ENCODE measurements around the gene HHATL. TPM values are rescaled to one million over a fixed set of nuclear protein-coding genes. Genes with fewer than 3 reads are reported as not detected.

Gene HHATL
- total RNA-seq, 5 donors from 2014 or later (not counting 1 experiment from before 2014, with no cell fraction given), result not detected

- Histone ChIP-seq H3K9me3 (no peaks in the 10 kb centered on the region), H3K36me3 (ENCODE audit: control insufficient read depth in 2 of 2, extremely low read depth in 1 of 2, insufficient read depth in 1 of 2, low read length in 1 of 2) (no peaks in the 10 kb centered on the region), H3K4me3 (ENCODE audit: control insufficient read depth in 1 of 2, extremely low read depth in 1 of 2, low read length in 1 of 2) (no peak overlapping the region), H3K4me1 (ENCODE audit: control insufficient read depth in 1 of 2, extremely low read depth in 1 of 2, insufficient read depth in 2 of 2, low read length in 2 of 2) (peaks cover 0 to 4% of the 10 kb centered on the region in 2 experiments), H3K27me3 (replicated peaks in 1 of 2; ENCODE audit: control insufficient read depth in 2 of 2, extremely low read depth in 1 of 2, insufficient read depth in 2 of 2, low read length in 1 of 2) (peaks cover 0 to 43% of the 10 kb centered on the region in 2 experiments), H3K27ac (ENCODE audit: low read length) (no peak overlapping the region)
- no peak overlapping the region for H3K27ac Mint-ChIP-seq
- H3K9me3 Mint-ChIP-seq, result no peaks in the 10 kb centered on the region
- ATAC-seq (replicated peaks in 1 of 4), result no peak
- no peak for DNase-seq
- H3K4me1 Mint-ChIP-seq, result peaks cover 0 to 2% (median 2%) of the 10 kb centered on the region in 3 donors
- H3K4me3 Mint-ChIP-seq, result no peak overlapping the region
- ChIA-PET CTCF (no interaction called here), POLR2A (interaction anchor here in 1 of 2 donors (0.6 kb wide), 2 partner anchors 57 to 97 kb away, joined by 3 to 4 read pairs; partner anchors contain the start of gene SS18L2)
- 86% methylated on average over 13 of the region's 15 CpGs for WGBS (ENCODE audit: insufficient coverage)
- peaks cover 18 to 27% of the 10 kb centered on the region in 2 donors for H3K27me3 Mint-ChIP-seq
- no peaks in the 10 kb centered on the region for H3K36me3 Mint-ChIP-seq
Observed at GRCh38 chr3:42688016-42688415, 14.6 kb downstream of the HHATL start.

GRCh38 chr3:42686832-42687650 is 15.6 kb downstream of the HHATL start:
- WGBS (ENCODE audit: insufficient coverage), result 94% methylated on average over 6 of the region's 7 CpGs
- CTCF ChIA-PET, result no interaction called here
- POLR2A ChIA-PET, result no interaction called here

GRCh38 chr3:42685891-42686820 is 16.4 kb downstream of the HHATL start:
- ChIA-PET POLR2A (no interaction called here), CTCF (no interaction called here)
- H3K4me1 ChIP-seq (ENCODE audit: control insufficient read depth in 1 of 2, extremely low read depth in 1 of 2, insufficient read depth in 2 of 2, low read length in 2 of 2), result peaks cover 0 to 4% of the 10 kb centered on the region in 2 experiments
- no peak overlapping the region for H3K27ac Mint-ChIP-seq
- no peak overlapping the region for H3K4me3 ChIP-seq (ENCODE audit: control insufficient read depth in 1 of 2, extremely low read depth in 1 of 2, low read length in 1 of 2)
- no peak for DNase-seq
- no peak overlapping the region for H3K27ac ChIP-seq (ENCODE audit: low read length)
- peaks cover 0 to 43% of the 10 kb centered on the region in 2 experiments for H3K27me3 ChIP-seq (replicated peaks in 1 of 2; ENCODE audit: control insufficient read depth in 2 of 2, extremely low read depth in 1 of 2, insufficient read depth in 2 of 2, low read length in 1 of 2)
- ATAC-seq (replicated peaks in 1 of 4), result no peak
- H3K36me3 ChIP-seq (ENCODE audit: control insufficient read depth in 2 of 2, extremely low read depth in 1 of 2, insufficient read depth in 1 of 2, low read length in 1 of 2), result no peaks in the 10 kb centered on the region
- H3K4me3 Mint-ChIP-seq, result peak overlapping the region in 2 of 3 donors; percentile 22 to 30
- H3K36me3 Mint-ChIP-seq, result no peaks in the 10 kb centered on the region
- 36% methylated on average over 80 of the region's 80 CpGs for WGBS (ENCODE audit: insufficient coverage)
- H3K9me3 Mint-ChIP-seq, result no peaks in the 10 kb centered on the region
- H3K9me3 ChIP-seq, result no peaks in the 10 kb centered on the region
- peaks cover 0 to 2% (median 2%) of the 10 kb centered on the region in 3 donors for H3K4me1 Mint-ChIP-seq
- H3K27me3 Mint-ChIP-seq, result peaks cover 22 to 34% of the 10 kb centered on the region in 2 donors

More at GRCh38 chr3:42686832-42687650, 15.6 kb downstream of the HHATL start:
- H3K4me3 Mint-ChIP-seq, result no peak overlapping the region
- no peak for ATAC-seq (replicated peaks in 1 of 4)
- DNase-seq, result no peak
- Histone ChIP-seq H3K27me3 (replicated peaks in 1 of 2; ENCODE audit: control insufficient read depth in 2 of 2, extremely low read depth in 1 of 2, insufficient read depth in 2 of 2, low read length in 1 of 2) (peaks cover 0 to 43% of the 10 kb centered on the region in 2 experiments), H3K4me1 (ENCODE audit: control insufficient read depth in 1 of 2, extremely low read depth in 1 of 2, insufficient read depth in 2 of 2, low read length in 2 of 2) (peaks cover 0 to 4% of the 10 kb centered on the region in 2 experiments), H3K9me3 (no peaks in the 10 kb centered on the region), H3K27ac (ENCODE audit: low read length) (no peak overlapping the region), H3K36me3 (ENCODE audit: control insufficient read depth in 2 of 2, extremely low read depth in 1 of 2, insufficient read depth in 1 of 2, low read length in 1 of 2) (no peaks in the 10 kb centered on the region), H3K4me3 (ENCODE audit: control insufficient read depth in 1 of 2, extremely low read depth in 1 of 2, low read length in 1 of 2) (no peak overlapping the region)
- H3K36me3 Mint-ChIP-seq, result no peaks in the 10 kb centered on the region
- H3K9me3 Mint-ChIP-seq, result no peaks in the 10 kb centered on the region
- peaks cover 22 to 30% of the 10 kb centered on the region in 2 donors for H3K27me3 Mint-ChIP-seq
- H3K27ac Mint-ChIP-seq, result no peak overlapping the region
- peaks cover 0 to 2% (median 2%) of the 10 kb centered on the region in 3 donors for H3K4me1 Mint-ChIP-seq

- CTCF ChIA-PET, result no interaction called here
- H3K4me3 Mint-ChIP-seq, result peak within 1 kb of the TSS in 2 of 3 donors; percentile 22 to 30
- H3K27ac Mint-ChIP-seq, result no peak within 1 kb of the TSS
- POLR2A ChIA-PET, result no interaction called here
- peaks cover 22 to 34% of the 10 kb centered on the region in 2 donors for H3K27me3 Mint-ChIP-seq
- Histone ChIP-seq H3K27me3 (replicated peaks in 1 of 2; ENCODE audit: control insufficient read depth in 2 of 2, extremely low read depth in 1 of 2, insufficient read depth in 2 of 2, low read length in 1 of 2) (peaks cover 0 to 40% of the 10 kb centered on the region in 2 experiments), H3K4me3 (ENCODE audit: control insufficient read depth in 1 of 2, extremely low read depth in 1 of 2, low read length in 1 of 2) (no peak within 1 kb of the TSS), H3K9me3 (no peaks in the 10 kb centered on the region), H3K36me3 (ENCODE audit: control insufficient read depth in 2 of 2, extremely low read depth in 1 of 2, insufficient read depth in 1 of 2, low read length in 1 of 2) (no peaks in the 10 kb centered on the region), H3K4me1 (ENCODE audit: control insufficient read depth in 1 of 2, extremely low read depth in 1 of 2, insufficient read depth in 2 of 2, low read length in 2 of 2) (peaks cover 0 to 4% of the 10 kb centered on the region in 2 experiments), H3K27ac (ENCODE audit: low read length) (no peak within 1 kb of the TSS)
- DNase-seq (no peak), ATAC-seq (replicated peaks in 1 of 4) (no peak)
- peaks cover 0 to 2% (median 2%) of the 10 kb centered on the region in 3 donors for H3K4me1 Mint-ChIP-seq
- no peaks in the 10 kb centered on the region for H3K9me3 Mint-ChIP-seq
- WGBS (ENCODE audit: insufficient coverage), result 49% methylated on average over 33 of the region's 34 CpGs
- H3K36me3 Mint-ChIP-seq, result no peaks in the 10 kb centered on the region
Observed at GRCh38 chr3:42685363-42685881, 17.2 kb downstream of the HHATL start, which contains the start of gene KLHL40. Gene KLHL40 (plus strand): TSS chr3:42685537. CDS start chr3:42685619, 82 bp downstream.

- no peaks in the 10 kb centered on the region for H3K36me3 Mint-ChIP-seq
- no peak overlapping the region for H3K4me3 Mint-ChIP-seq
- Histone ChIP-seq H3K4me3 (ENCODE audit: control insufficient read depth in 1 of 2, extremely low read depth in 1 of 2, low read length in 1 of 2) (no peak overlapping the region), H3K27me3 (replicated peaks in 1 of 2; ENCODE audit: control insufficient read depth in 2 of 2, extremely low read depth in 1 of 2, insufficient read depth in 2 of 2, low read length in 1 of 2) (peaks cover 0 to 41% of the 10 kb centered on the region in 2 experiments), H3K27ac (ENCODE audit: low read length) (no peak overlapping the region), H3K4me1 (ENCODE audit: control insufficient read depth in 1 of 2, extremely low read depth in 1 of 2, insufficient read depth in 2 of 2, low read length in 2 of 2) (peaks cover 0 to 4% of the 10 kb centered on the region in 2 experiments), H3K9me3 (no peaks in the 10 kb centered on the region), H3K36me3 (ENCODE audit: control insufficient read depth in 2 of 2, extremely low read depth in 1 of 2, insufficient read depth in 1 of 2, low read length in 1 of 2) (no peaks in the 10 kb centered on the region)
- no peak overlapping the region for H3K27ac Mint-ChIP-seq
- H3K4me1 Mint-ChIP-seq, result peaks cover 0 to 2% (median 2%) of the 10 kb centered on the region in 3 donors
- H3K27me3 Mint-ChIP-seq, result peaks cover 22 to 29% of the 10 kb centered on the region in 2 donors
- ATAC-seq (replicated peaks in 1 of 4) (no peak), DNase-seq (no peak)
- no peaks in the 10 kb centered on the region for H3K9me3 Mint-ChIP-seq
- WGBS (ENCODE audit: insufficient coverage), result 89% methylated on average over 2 of the region's 7 CpGs
- POLR2A ChIA-PET, result no interaction called here
- CTCF ChIA-PET, result no interaction called here
Observed at GRCh38 chr3:42684632-42685362, 17.8 kb downstream of the HHATL start.
